HUES6 (cell line): Measurements from ENCODE around the gene NLRP9.

ENCODE experiments used
- H3K27ac ChIP-seq: 2 replicates; pipeline ENCODE4 v1.7.0; 2013; ENCODE audit warnings: low read depth, mild to moderate bottlenecking, low read length, inconsistent platforms
- H3K27me3 ChIP-seq: 2 replicates; pipeline ENCODE4 v1.6.1; 2013; ENCODE audit warnings: low read length; ENCODE audit not compliant: control insufficient read depth, insufficient read depth
- H3K36me3 ChIP-seq: 2 replicates; pipeline ENCODE4 v1.6.1; 2013; ENCODE audit warnings: low read length; ENCODE audit not compliant: control insufficient read depth, insufficient read depth
- H3K4me1 ChIP-seq: 2 replicates; pipeline ENCODE4 v1.6.1; 2013; ENCODE audit warnings: low read length; ENCODE audit not compliant: control insufficient read depth, insufficient read depth
- H3K4me3 ChIP-seq: 2 replicates; pipeline ENCODE4 v1.5.1; 2013; ENCODE audit warnings: low read depth, low read length
- H3K9ac ChIP-seq: one replicate; pipeline ENCODE4 v1.6.1; 2013; ENCODE audit warnings: mild to moderate bottlenecking, low read length
- H3K9me3 ChIP-seq: 2 replicates; pipeline ENCODE4 v1.6.1; 2013; ENCODE audit warnings: low read depth, low read length; ENCODE audit not compliant: control insufficient read depth, insufficient read depth

The NLRP9 gene

GRCh38 chr19:55687281-55688201 lies 50.7 kb downstream of the NLRP9 start:
- no peaks in the 10 kb centered on the region; the same call in 1 of the 2 replicates for H3K4me1 ChIP-seq
- no peaks in the 10 kb centered on the region for H3K27me3 ChIP-seq
- H3K36me3 ChIP-seq: peaks cover 74% of the 10 kb centered on the region
- peak overlapping the region; percentile 16 for H3K9ac ChIP-seq
- no peak overlapping the region for H3K4me3 ChIP-seq
- no peaks in the 10 kb centered on the region for H3K9me3 ChIP-seq
- H3K27ac ChIP-seq: no peak overlapping the region

GRCh38 chr19:55686311-55687050 lies 51.7 kb downstream of the NLRP9 start:
- H3K9me3 ChIP-seq: no peaks in the 10 kb centered on the region
- no peak overlapping the region for H3K4me3 ChIP-seq
- no peaks in the 10 kb centered on the region for H3K27me3 ChIP-seq
- no peak overlapping the region for H3K27ac ChIP-seq
- H3K4me1 ChIP-seq: no peaks in the 10 kb centered on the region; the same call in 1 of the 2 replicates
- H3K9ac ChIP-seq: no peak overlapping the region
- H3K36me3 ChIP-seq: peaks cover 78% of the 10 kb centered on the region

GRCh38 chr19:55685776-55686175 lies 52.4 kb downstream of the NLRP9 start:
- Histone ChIP-seq H3K9ac (no peak overlapping the region), H3K4me3 (no peak overlapping the region), H3K36me3 (peaks cover 78% of the 10 kb centered on the region), H3K9me3 (no peaks in the 10 kb centered on the region), H3K27me3 (no peaks in the 10 kb centered on the region), H3K27ac (no peak overlapping the region), H3K4me1 (no peaks in the 10 kb centered on the region; the same call in 1 of the 2 replicates)

- H3K9me3 ChIP-seq: no peaks in the 10 kb centered on the region
- H3K4me3 ChIP-seq: no peak overlapping the region
- H3K4me1 ChIP-seq: no peaks in the 10 kb centered on the region; the same call in 1 of the 2 replicates
- no peak overlapping the region for H3K27ac ChIP-seq
- peaks cover 78% of the 10 kb centered on the region for H3K36me3 ChIP-seq
- H3K9ac ChIP-seq: no peak overlapping the region
- no peaks in the 10 kb centered on the region for H3K27me3 ChIP-seq
Measured at GRCh38 chr19:55684946-55685681, 53.1 kb downstream of the NLRP9 start.

GRCh38 chr19:55683449-55684261 lies 54.5 kb downstream of the NLRP9 start:
- no peaks in the 10 kb centered on the region for H3K9me3 ChIP-seq
- no peaks in the 10 kb centered on the region for H3K27me3 ChIP-seq
- no peak overlapping the region for H3K4me3 ChIP-seq
- H3K9ac ChIP-seq: no peak overlapping the region
- H3K4me1 ChIP-seq: no peaks in the 10 kb centered on the region; the same call in 1 of the 2 replicates
- H3K27ac ChIP-seq: no peak overlapping the region
- H3K36me3 ChIP-seq: peaks cover 78% of the 10 kb centered on the region

- H3K27ac ChIP-seq: no peak overlapping the region
- H3K9ac ChIP-seq: no peak overlapping the region
- H3K36me3 ChIP-seq: peaks cover 77% of the 10 kb centered on the region
Measured at GRCh38 chr19:55681131-55682092, 56.8 kb downstream of the NLRP9 start.

GRCh38 chr19:55680339-55681130 lies 57.7 kb downstream of the NLRP9 start:
- Histone ChIP-seq H3K9ac (no peak overlapping the region), H3K27me3 (no peaks in the 10 kb centered on the region), H3K9me3 (no peaks in the 10 kb centered on the region), H3K27ac (no peak overlapping the region), H3K36me3 (peaks cover 70% of the 10 kb centered on the region), H3K4me3 (no peak overlapping the region), H3K4me1 (peaks cover 14% of the 10 kb centered on the region; the same call in 1 of the 2 replicates)

More at GRCh38 chr19:55681131-55682092, 56.8 kb downstream of the NLRP9 start:
- H3K27me3 ChIP-seq: no peaks in the 10 kb centered on the region
- H3K9me3 ChIP-seq: no peaks in the 10 kb centered on the region
- peaks cover 10% of the 10 kb centered on the region; the same call in 1 of the 2 replicates for H3K4me1 ChIP-seq
- no peak overlapping the region for H3K4me3 ChIP-seq

- Histone ChIP-seq H3K27ac (no peak overlapping the region), H3K9me3 (no peaks in the 10 kb centered on the region), H3K9ac (no peak overlapping the region), H3K36me3 (peaks cover 60% of the 10 kb centered on the region), H3K4me3 (no peak overlapping the region), H3K4me1 (peaks cover 14% of the 10 kb centered on the region; the same call in 1 of the 2 replicates), H3K27me3 (no peaks in the 10 kb centered on the region)
Measured at GRCh38 chr19:55679343-55680257, 58.6 kb downstream of the NLRP9 start.
